Astrocyte of the cerebellum (primary cell): ENCODE data around the gene SEC14L2.
A peak's percentile ranks its signal among the peaks of the same experiment; 100 is the strongest.

Source experiments
- DNase-seq: peaks from one replicate; pipeline ENCODE4 v3.0.0-alpha.2; 2011; ENCODE audit warnings: low read depth
- H3K4me3 ChIP-seq: 2 replicates; pipeline ENCODE4 v1.5.1; 2011; ENCODE audit warnings: mild to moderate bottlenecking, low read depth, low read length, moderate library complexity
- CTCF ChIP-seq: IDR thresholded peaks from 2 replicates; pipeline ENCODE4 v1.5.1; 2012; ENCODE audit warnings: low read length, low read depth, moderate library complexity, mild to moderate bottlenecking; ENCODE audit errors: missing control alignments
- in situ Hi-C: cut with HindIII; loops from 2 replicates; pipeline ENCODE4 v1.10.0; 2017; ENCODE audit warnings: low sequenced_read_pairs

Gene SEC14L2

GRCh38 chr22:30436196-30436595, 39.4 kb downstream of the SEC14L2 start:
- no peak for TF ChIP-seq CTCF
- H3K4me3 ChIP-seq, result no peak overlapping the region
- in situ Hi-C loops, result no loop called here
- no peak for DNase-seq

- no peak overlapping the region for H3K4me3 ChIP-seq
- in situ Hi-C loops, result no loop called here
- no peak for DNase-seq
- no peak for TF ChIP-seq CTCF
These were observed 41.7 kb downstream of the SEC14L2 start for GRCh38 chr22:30438559-30438958.

DNA sequence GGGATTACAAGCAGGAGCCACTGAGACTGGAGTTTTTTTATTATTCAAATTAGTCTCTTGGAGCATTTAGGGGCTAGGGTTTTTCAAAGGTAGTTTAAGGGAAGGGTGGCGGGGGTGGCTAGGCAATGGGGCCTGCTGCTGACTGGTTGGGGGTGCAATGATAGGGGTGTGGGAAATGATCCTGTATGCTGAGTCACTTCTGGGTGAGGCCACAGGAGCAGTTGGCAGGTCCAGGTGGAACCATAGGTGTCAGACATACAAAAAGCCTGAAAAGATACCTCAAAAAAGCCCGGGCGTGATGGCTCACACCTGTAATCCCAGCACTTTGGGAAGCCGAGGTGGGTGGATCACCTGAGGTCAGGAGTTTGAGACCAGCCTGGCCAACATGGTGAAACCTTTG, 42.4 kb downstream of the SEC14L2 start:
- TF ChIP-seq CTCF, result no peak
- DNase-seq, result no peak
- no peak overlapping the region for H3K4me3 ChIP-seq
- in situ Hi-C loops, result no loop called here

DNA sequence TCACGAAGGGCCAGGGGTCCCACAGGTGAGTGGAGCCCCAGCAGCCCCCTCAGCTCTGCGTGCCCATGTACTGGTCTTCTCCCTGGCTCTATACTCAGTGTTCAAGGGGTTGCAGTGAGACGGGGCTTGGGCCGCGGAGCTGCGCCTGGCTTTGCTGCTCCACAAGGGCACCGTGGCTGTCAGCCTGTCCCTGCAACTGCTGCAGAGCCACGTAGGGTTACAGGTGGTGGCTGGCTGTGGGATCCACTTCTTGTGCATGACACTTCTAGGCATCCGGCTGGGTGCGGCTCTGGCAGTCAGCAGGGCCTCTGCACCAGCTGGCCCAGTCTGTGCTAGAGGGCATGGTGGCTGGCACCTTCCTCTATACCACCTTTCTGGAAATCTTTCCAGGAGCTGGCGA, 43.0 kb downstream of the SEC14L2 start:
- no peak for DNase-seq
- in situ Hi-C loops, result no loop called here
- TF ChIP-seq CTCF, result no peak
- no peak overlapping the region for H3K4me3 ChIP-seq

- no peak for TF ChIP-seq CTCF
- no peak overlapping the region for H3K4me3 ChIP-seq
- DNase-seq, result no peak
- in situ Hi-C loops, result no loop called here
These were observed 44.3 kb downstream of the SEC14L2 start for GRCh38 chr22:30441088-30441487.

- in situ Hi-C loops, result no loop called here
- no peak overlapping the region for H3K4me3 ChIP-seq
- DNase-seq, result no peak
- peak; percentile 74 for TF ChIP-seq CTCF
These were observed 48.0 kb downstream of the SEC14L2 start for GRCh38 chr22:30444632-30445437.
